ENCODE data around the gene HOTAIR. TPM values are rescaled to one million over a fixed set of nuclear protein-coding genes. Genes with fewer than 3 reads are reported as not detected.

HOTAIR gene
- total RNA-seq, 1 donor from 2014 or later = not detected

- intact Hi-C loops (cut with micrococcal nuclease) = no loop called here
These were observed 36.4 kb upstream of the HOTAIR start for GRCh38 chr12:54010972-54011664.

DNA sequence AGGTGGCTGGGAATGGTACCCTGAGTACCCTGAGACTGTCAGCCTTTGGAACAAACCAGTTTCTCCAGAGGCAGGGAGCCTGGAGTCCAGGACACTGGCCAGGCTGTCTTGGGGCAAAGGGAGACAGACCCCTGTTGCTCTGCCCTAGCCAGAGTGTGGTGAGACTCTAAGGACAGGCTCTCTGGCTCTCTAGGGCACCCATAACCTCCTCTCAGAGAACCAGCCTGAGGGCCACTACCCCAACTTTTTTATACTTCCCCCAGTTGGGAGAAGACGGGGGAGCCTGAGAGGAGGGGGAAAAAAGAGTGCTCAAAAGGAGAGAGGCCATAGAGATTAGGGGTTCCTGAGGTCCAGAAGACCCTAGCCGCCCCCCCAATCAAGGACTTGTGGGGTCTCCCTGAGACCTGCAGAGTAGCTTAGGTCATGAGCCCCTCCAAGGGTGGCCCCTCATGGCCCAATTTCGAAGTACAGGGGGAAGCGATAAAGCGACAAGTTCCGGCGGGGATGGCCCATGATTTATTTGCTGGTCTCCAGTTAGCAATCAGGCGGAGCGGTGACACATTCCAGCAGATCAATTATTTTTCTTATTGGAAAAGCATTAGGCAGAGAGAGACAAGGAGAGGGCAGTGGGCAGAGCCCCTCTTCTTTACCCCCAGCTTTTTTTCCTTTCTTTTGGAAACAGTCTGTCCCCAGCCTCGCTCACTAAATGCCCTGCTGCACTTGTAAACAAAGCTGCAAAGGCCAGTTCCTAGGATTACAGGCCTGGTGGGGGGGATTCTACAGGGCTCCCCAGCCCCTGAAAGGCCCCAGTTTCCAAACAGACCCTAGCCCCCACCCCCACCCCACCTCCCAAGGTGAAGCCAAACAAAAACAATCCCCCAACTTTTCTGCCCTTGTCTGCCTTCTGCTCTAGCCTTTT, 35.6 kb upstream of the HOTAIR start:
- DNase-seq (no peak), ATAC-seq (ENCODE audit: low read depth) (no peak)
- ChIA-PET CTCF (interaction anchor here (1.2 kb wide), 1 partner anchor 189 kb away, joined by 3 read pairs; no protein-coding TSS in a partner anchor), POLR2A (no interaction called here)
- intact Hi-C loops (cut with micrococcal nuclease) = no loop called here
- Mint-ChIP-seq H3K27ac (no peak overlapping the region), H3K9me3 (no peaks in the 10 kb centered on the region), H3K4me3 (no peak overlapping the region), H3K4me1 (peaks cover 33% of the 10 kb centered on the region), H3K27me3 (peaks cover 76% of the 10 kb centered on the region), H3K36me3 (ENCODE audit: low read depth) (no peaks in the 10 kb centered on the region)
- TF ChIP-seq, protein P1, sequence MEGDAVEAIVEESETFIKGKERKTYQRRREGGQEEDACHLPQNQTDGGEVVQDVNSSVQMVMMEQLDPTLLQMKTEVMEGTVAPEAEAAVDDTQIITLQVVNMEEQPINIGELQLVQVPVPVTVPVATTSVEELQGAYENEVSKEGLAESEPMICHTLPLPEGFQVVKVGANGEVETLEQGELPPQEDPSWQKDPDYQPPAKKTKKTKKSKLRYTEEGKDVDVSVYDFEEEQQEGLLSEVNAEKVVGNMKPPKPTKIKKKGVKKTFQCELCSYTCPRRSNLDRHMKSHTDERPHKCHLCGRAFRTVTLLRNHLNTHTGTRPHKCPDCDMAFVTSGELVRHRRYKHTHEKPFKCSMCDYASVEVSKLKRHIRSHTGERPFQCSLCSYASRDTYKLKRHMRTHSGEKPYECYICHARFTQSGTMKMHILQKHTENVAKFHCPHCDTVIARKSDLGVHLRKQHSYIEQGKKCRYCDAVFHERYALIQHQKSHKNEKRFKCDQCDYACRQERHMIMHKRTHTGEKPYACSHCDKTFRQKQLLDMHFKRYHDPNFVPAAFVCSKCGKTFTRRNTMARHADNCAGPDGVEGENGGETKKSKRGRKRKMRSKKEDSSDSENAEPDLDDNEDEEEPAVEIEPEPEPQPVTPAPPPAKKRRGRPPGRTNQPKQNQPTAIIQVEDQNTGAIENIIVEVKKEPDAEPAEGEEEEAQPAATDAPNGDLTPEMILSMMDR (IDR thresholded peaks at IDR 0.05) = no peak

More at GRCh38 chr12:54010972-54011664, 36.4 kb upstream of the HOTAIR start:
- DNase-seq (no peak), ATAC-seq (ENCODE audit: low read depth) (no peak)
- H3K36me3 Mint-ChIP-seq (ENCODE audit: low read depth) = no peaks in the 10 kb centered on the region
- ChIA-PET POLR2A (interaction anchor here (0.7 kb wide), 1 partner anchor 22 kb away, joined by 3 read pairs; no protein-coding TSS in a partner anchor), CTCF (interaction anchor here (1.2 kb wide), 1 partner anchor 188 kb away, joined by 3 read pairs; no protein-coding TSS in a partner anchor)
- no peak overlapping the region for H3K27ac Mint-ChIP-seq
- no peak overlapping the region for H3K4me3 Mint-ChIP-seq
- H3K9me3 Mint-ChIP-seq = no peaks in the 10 kb centered on the region
- TF ChIP-seq, protein P1 (IDR thresholded peaks at IDR 0.05) = no peak
- H3K27me3 Mint-ChIP-seq = peaks cover 74% of the 10 kb centered on the region
- peaks cover 29% of the 10 kb centered on the region for H3K4me1 Mint-ChIP-seq

DNA sequence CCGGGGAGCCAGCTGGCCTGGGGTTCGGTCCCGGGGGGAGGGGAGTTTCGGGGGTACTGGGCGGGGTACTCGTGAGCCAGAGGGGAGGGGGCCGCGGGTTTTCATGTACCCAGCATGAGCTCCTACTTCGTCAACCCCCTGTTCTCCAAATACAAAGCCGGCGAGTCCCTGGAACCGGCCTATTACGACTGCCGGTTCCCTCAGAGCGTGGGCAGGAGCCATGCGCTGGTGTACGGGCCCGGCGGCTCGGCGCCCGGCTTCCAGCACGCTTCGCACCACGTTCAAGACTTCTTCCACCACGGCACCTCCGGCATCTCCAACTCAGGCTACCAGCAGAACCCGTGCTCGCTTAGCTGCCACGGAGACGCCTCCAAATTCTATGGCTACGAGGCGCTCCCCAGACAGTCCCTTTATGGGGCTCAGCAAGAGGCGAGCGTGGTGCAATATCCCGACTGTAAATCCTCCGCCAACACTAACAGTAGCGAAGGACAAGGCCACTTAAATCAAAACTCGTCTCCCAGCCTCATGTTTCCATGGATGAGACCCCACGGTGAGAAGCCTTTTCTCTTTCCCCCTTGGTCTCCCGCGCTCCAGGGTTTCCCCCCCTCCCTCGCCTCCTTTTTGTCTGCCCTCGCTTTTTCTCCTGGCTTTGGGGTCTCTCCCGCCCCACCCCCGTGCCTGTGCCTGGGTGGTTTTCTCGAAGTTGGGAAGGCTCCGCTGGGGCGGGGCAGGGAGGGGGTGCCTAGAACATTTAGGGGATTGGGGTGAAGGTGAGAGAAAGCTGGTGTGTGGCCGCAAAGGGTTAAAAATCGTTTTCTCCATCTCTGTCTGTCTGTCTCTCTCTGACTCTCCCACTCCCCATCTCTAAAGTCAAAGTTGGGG, 34.7 kb upstream of the HOTAIR start:
- ATAC-seq (ENCODE audit: low read depth) = peak; percentile 42
- POLR2A ChIA-PET = interaction anchor here (1.0 to 1.2 kb wide), 3 partner anchors 8 to 14 kb away, joined by 3 to 9 read pairs (median 9); no protein-coding TSS in a partner anchor
- peak overlapping the region; percentile 72 for H3K4me3 Mint-ChIP-seq
- H3K36me3 Mint-ChIP-seq (ENCODE audit: low read depth) = no peaks in the 10 kb centered on the region
- DNase-seq = no peak
- peaks cover 72% of the 10 kb centered on the region for H3K27me3 Mint-ChIP-seq
- TF ChIP-seq, protein P1 (IDR thresholded peaks at IDR 0.05) = no peak
- peaks cover 29% of the 10 kb centered on the region for H3K4me1 Mint-ChIP-seq
- intact Hi-C loops (cut with micrococcal nuclease) = loop anchor here (5.0 to 10.0 kb wide), 4 partner anchors 38 to 385 kb away; partner anchors contain the start of gene CISTR
- H3K9me3 Mint-ChIP-seq = no peaks in the 10 kb centered on the region
- CTCF ChIA-PET = interaction anchor here (0.9 to 7.4 kb wide), 5 partner anchors 23 to 198 kb away, joined by 3 to 78 read pairs (median 8); partner anchors contain the start of genes HOXC5 and SMUG1
- H3K27ac Mint-ChIP-seq = no peak overlapping the region

DNA sequence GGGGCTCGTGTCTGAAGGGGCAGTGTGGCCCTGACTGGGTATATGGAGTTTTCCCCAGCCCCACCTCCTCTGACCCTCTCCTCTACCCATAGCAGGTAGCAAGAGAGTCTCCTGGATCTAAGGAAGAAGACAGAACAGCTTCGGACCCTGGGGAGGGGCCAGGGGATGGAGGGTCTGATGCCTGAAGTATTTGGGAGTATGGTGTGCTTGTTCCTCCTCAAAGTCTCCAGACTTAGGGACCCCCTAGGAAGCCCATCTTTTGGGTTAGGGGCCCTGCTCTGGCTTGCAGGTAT, 33.5 kb upstream of the HOTAIR start:
- no peak overlapping the region for H3K4me3 Mint-ChIP-seq
- peaks cover 73% of the 10 kb centered on the region for H3K27me3 Mint-ChIP-seq
- POLR2A ChIA-PET = no interaction called here
- H3K27ac Mint-ChIP-seq = no peak overlapping the region
- TF ChIP-seq, protein P1 (IDR thresholded peaks at IDR 0.05) = no peak
- H3K9me3 Mint-ChIP-seq = no peaks in the 10 kb centered on the region
- intact Hi-C loops (cut with micrococcal nuclease) = loop anchor here (5.0 to 10.0 kb wide), 4 partner anchors 39 to 387 kb away; partner anchors contain the start of gene CISTR
- no peak for ATAC-seq (ENCODE audit: low read depth)
- DNase-seq = no peak
- H3K36me3 Mint-ChIP-seq (ENCODE audit: low read depth) = no peaks in the 10 kb centered on the region
- H3K4me1 Mint-ChIP-seq = peaks cover 29% of the 10 kb centered on the region
- CTCF ChIA-PET = interaction anchor here (1.0 to 7.4 kb wide), 4 partner anchors 24 to 199 kb away, joined by 5 to 78 read pairs (median 37); partner anchors contain the start of genes HOXC5 and SMUG1

All from activated B cell treated with CpG ODN at 0.5 μM for 24 hours (primary cell).